ENCODE results near the gene PADI2.
"Not testable (repeated sequence)": the region's sequence is repeated elsewhere in the genome, so short reads cannot be mapped to it uniquely, and the experiment has no call there.

The PADI2 gene

GRCh38 chr1:17091252-17091651 lies 28.0 kb downstream of the PADI2 start:
- in situ Hi-C loops (cut with MboI; ENCODE audit: low sequenced_read_pairs), result no loop called here

- in situ Hi-C loops (cut with MboI; ENCODE audit: low sequenced_read_pairs), result no loop called here
Observed at GRCh38 chr1:17089506-17089905, 29.7 kb downstream of the PADI2 start.

- in situ Hi-C loops (cut with MboI; ENCODE audit: low sequenced_read_pairs), result no loop called here
Observed at GRCh38 chr1:17086751-17087150, 32.5 kb downstream of the PADI2 start.

- in situ Hi-C loops (cut with MboI; ENCODE audit: low sequenced_read_pairs), result no loop called here
Observed at GRCh38 chr1:17084787-17085186, 34.5 kb downstream of the PADI2 start.

GRCh38 chr1:17082761-17083160 lies 36.5 kb downstream of the PADI2 start:
- in situ Hi-C loops (cut with MboI; ENCODE audit: low sequenced_read_pairs), result no loop called here

GRCh38 chr1:17081439-17081838 lies 37.8 kb downstream of the PADI2 start:
- in situ Hi-C loops (cut with MboI; ENCODE audit: low sequenced_read_pairs), result no loop called here

- in situ Hi-C loops (cut with MboI; ENCODE audit: low sequenced_read_pairs), result no loop called here
Observed at GRCh38 chr1:17080880-17081279, 38.4 kb downstream of the PADI2 start.

GRCh38 chr1:17080085-17080759 lies 39.0 kb downstream of the PADI2 start:
- in situ Hi-C loops (cut with MboI; ENCODE audit: low sequenced_read_pairs), result no loop called here

- in situ Hi-C loops (cut with MboI; ENCODE audit: low sequenced_read_pairs), result no loop called here
Observed at GRCh38 chr1:17078991-17079868, 40.0 kb downstream of the PADI2 start.

- in situ Hi-C loops (cut with MboI; ENCODE audit: low sequenced_read_pairs), result no loop called here
Observed at GRCh38 chr1:17075470-17076255, 43.6 kb downstream of the PADI2 start.

GRCh38 chr1:17071794-17072193 lies 47.5 kb downstream of the PADI2 start:
- in situ Hi-C loops (cut with MboI; ENCODE audit: low sequenced_read_pairs), result no loop called here

GRCh38 chr1:17070163-17070525 lies 49.1 kb downstream of the PADI2 start:
- in situ Hi-C loops (cut with MboI; ENCODE audit: low sequenced_read_pairs), result no loop called here

GRCh38 chr1:17069452-17070162 lies 49.6 kb downstream of the PADI2 start:
- in situ Hi-C loops (cut with MboI; ENCODE audit: low sequenced_read_pairs), result no loop called here

- in situ Hi-C loops (cut with MboI; ENCODE audit: low sequenced_read_pairs), result no loop called here
Observed at GRCh38 chr1:17068789-17069188, 50.5 kb downstream of the PADI2 start.

- in situ Hi-C loops (cut with MboI; ENCODE audit: low sequenced_read_pairs), result no loop called here
Observed at GRCh38 chr1:17067465-17068240, 51.6 kb downstream of the PADI2 start.

GRCh38 chr1:17067069-17067426 lies 52.2 kb downstream of the PADI2 start:
- in situ Hi-C loops (cut with MboI; ENCODE audit: low sequenced_read_pairs), result no loop called here

- in situ Hi-C loops (cut with MboI; ENCODE audit: low sequenced_read_pairs), result no loop called here
Observed at GRCh38 chr1:17066361-17067068, 52.7 kb downstream of the PADI2 start.

GRCh38 chr1:17065666-17066065 lies 53.6 kb downstream of the PADI2 start:
- in situ Hi-C loops (cut with MboI; ENCODE audit: low sequenced_read_pairs), result no loop called here

GRCh38 chr1:17062751-17063150 lies 56.5 kb downstream of the PADI2 start:
- in situ Hi-C loops (cut with MboI; ENCODE audit: low sequenced_read_pairs), result not testable (repeated sequence)

- in situ Hi-C loops (cut with MboI; ENCODE audit: low sequenced_read_pairs), result no loop called here
Observed at GRCh38 chr1:17061892-17062291, 57.4 kb downstream of the PADI2 start.

Data from HL-60/S4 treated with phorbol 12-myristate 13-acetate at 8.2 ng/mL for 4 days and 3 days (cell line).